ENCODE results near the gene LRMDA.

DNA sequence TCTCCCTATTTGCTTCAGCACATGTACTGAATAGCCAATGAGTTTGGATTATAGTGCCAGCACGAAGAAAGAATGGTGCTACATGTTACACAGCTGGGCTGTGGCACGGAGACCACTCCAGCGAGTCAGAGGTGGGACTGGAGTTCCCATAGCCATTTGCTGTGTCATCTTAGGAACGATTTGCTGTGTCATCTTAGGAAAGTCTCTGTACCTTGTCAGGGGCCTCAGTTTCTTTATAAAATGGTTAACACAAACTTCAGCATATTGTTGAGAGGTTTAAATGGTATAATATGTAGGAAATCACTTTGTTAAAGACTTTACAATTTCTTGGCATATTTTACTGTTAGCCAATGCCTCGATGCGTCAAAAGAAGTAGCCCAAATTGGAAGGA, 609.4 kb downstream of the LRMDA start:
- TF ChIP-seq EP300 (IDR thresholded peaks at IDR 0.05; ENCODE audit: low read depth) (no peak), POLR2A (IDR thresholded peaks at IDR 0.05) (no peak)
- TF ChIP-seq, protein P1, sequence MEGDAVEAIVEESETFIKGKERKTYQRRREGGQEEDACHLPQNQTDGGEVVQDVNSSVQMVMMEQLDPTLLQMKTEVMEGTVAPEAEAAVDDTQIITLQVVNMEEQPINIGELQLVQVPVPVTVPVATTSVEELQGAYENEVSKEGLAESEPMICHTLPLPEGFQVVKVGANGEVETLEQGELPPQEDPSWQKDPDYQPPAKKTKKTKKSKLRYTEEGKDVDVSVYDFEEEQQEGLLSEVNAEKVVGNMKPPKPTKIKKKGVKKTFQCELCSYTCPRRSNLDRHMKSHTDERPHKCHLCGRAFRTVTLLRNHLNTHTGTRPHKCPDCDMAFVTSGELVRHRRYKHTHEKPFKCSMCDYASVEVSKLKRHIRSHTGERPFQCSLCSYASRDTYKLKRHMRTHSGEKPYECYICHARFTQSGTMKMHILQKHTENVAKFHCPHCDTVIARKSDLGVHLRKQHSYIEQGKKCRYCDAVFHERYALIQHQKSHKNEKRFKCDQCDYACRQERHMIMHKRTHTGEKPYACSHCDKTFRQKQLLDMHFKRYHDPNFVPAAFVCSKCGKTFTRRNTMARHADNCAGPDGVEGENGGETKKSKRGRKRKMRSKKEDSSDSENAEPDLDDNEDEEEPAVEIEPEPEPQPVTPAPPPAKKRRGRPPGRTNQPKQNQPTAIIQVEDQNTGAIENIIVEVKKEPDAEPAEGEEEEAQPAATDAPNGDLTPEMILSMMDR (IDR thresholded peaks at IDR 0.05) = no peak

Data from transverse colon (tissue), 3 donors.